Osteoblast (primary cell): ENCODE measurements around the gene SGCD. TPM values are rescaled to one million over a fixed set of nuclear protein-coding genes. Genes with fewer than 3 reads are reported as not detected.

Experiments
- DNase-seq: peaks from one replicate; pipeline ENCODE4 v3.0.0; 2011; ENCODE audit warnings: low spot score, mixed read lengths; ENCODE audit not compliant: insufficient read length; ENCODE audit errors: missing footprints
- H2AFZ ChIP-seq: 2 replicates; pipeline ENCODE4 v1.6.0; 2011; ENCODE audit warnings: mild to moderate bottlenecking, low read length
- H3K27ac ChIP-seq: 2 replicates; pipeline ENCODE4 v1.5.1; 2011; ENCODE audit warnings: mild to moderate bottlenecking, low read depth, low read length, moderate library complexity
- H3K27me3 ChIP-seq: 2 replicates; pipeline ENCODE4 v1.6.0; 2012; ENCODE audit warnings: mild to moderate bottlenecking, control low read depth, inconsistent platforms, low read length, moderate library complexity; ENCODE audit not compliant: insufficient read depth
- H3K36me3 ChIP-seq: 2 replicates; pipeline ENCODE4 v1.5.1; 2011; ENCODE audit warnings: mild to moderate bottlenecking, low read length, control low read depth, moderate library complexity; ENCODE audit not compliant: insufficient read depth
- H3K4me1 ChIP-seq: 2 replicates; pipeline ENCODE4 v1.5.1; 2011; ENCODE audit warnings: mild to moderate bottlenecking, low read length, control low read depth, moderate library complexity; ENCODE audit not compliant: insufficient read depth
- H3K4me2 ChIP-seq: 2 replicates; pipeline ENCODE4 v1.6.0; 2011; ENCODE audit warnings: mild to moderate bottlenecking, low read length; ENCODE audit not compliant: insufficient read depth
- H3K4me3 ChIP-seq: fragments of 200-600 bp; sonication (generic); 3 replicates; pipeline ENCODE4 v1.5.1; 2012; ENCODE audit warnings: mild to moderate bottlenecking, low read length, inconsistent platforms; ENCODE audit not compliant: insufficient read depth
- H3K79me2 ChIP-seq: 2 replicates; pipeline ENCODE4 v1.6.0; 2012; ENCODE audit warnings: mild to moderate bottlenecking, low read length, control low read depth, inconsistent platforms; ENCODE audit not compliant: insufficient read depth
- H3K9me3 ChIP-seq: 2 replicates; pipeline ENCODE4 v1.5.1; 2011; ENCODE audit warnings: low read depth, low read length, control low read depth
- H4K20me1 ChIP-seq: 2 replicates; pipeline ENCODE4 v1.6.0; 2012; ENCODE audit warnings: mild to moderate bottlenecking, low read length, control low read depth; ENCODE audit not compliant: insufficient read depth
- total RNA-seq: library from RNA; depleted of rRNA; stranded (reverse); fragments of >200 nt; gene quantifications from 2 replicates; pipeline ENCODE4 v1.2.3, GENCODE V29; 2012
- TF ChIP-seq, protein P1 (sequence below): IDR thresholded peaks from 2 replicates; pipeline ENCODE4 v1.5.1; 2011; ENCODE audit warnings: mild to moderate bottlenecking, low read depth, low read length, moderate library complexity; ENCODE audit errors: extremely low read depth

Gene SGCD
- total RNA-seq, 1 donor = 27.1 TPM

GRCh38 chr5:156340893-156341292 lies 13.9 kb downstream of the SGCD start:
- TF ChIP-seq, protein P1, sequence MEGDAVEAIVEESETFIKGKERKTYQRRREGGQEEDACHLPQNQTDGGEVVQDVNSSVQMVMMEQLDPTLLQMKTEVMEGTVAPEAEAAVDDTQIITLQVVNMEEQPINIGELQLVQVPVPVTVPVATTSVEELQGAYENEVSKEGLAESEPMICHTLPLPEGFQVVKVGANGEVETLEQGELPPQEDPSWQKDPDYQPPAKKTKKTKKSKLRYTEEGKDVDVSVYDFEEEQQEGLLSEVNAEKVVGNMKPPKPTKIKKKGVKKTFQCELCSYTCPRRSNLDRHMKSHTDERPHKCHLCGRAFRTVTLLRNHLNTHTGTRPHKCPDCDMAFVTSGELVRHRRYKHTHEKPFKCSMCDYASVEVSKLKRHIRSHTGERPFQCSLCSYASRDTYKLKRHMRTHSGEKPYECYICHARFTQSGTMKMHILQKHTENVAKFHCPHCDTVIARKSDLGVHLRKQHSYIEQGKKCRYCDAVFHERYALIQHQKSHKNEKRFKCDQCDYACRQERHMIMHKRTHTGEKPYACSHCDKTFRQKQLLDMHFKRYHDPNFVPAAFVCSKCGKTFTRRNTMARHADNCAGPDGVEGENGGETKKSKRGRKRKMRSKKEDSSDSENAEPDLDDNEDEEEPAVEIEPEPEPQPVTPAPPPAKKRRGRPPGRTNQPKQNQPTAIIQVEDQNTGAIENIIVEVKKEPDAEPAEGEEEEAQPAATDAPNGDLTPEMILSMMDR = no peak
- no peaks in the 10 kb centered on the region for H4K20me1 ChIP-seq
- H3K27ac ChIP-seq = no peak overlapping the region
- H3K79me2 ChIP-seq = no peaks in the 10 kb centered on the region
- H3K4me3 ChIP-seq = no peak overlapping the region
- H3K4me1 ChIP-seq = no peaks in the 10 kb centered on the region
- no peaks in the 10 kb centered on the region for H3K27me3 ChIP-seq
- peak; percentile 55 for DNase-seq
- no peaks in the 10 kb centered on the region for H3K36me3 ChIP-seq
- H2AFZ ChIP-seq = no peak overlapping the region
- H3K9me3 ChIP-seq = no peaks in the 10 kb centered on the region
- no peak overlapping the region for H3K4me2 ChIP-seq

DNA sequence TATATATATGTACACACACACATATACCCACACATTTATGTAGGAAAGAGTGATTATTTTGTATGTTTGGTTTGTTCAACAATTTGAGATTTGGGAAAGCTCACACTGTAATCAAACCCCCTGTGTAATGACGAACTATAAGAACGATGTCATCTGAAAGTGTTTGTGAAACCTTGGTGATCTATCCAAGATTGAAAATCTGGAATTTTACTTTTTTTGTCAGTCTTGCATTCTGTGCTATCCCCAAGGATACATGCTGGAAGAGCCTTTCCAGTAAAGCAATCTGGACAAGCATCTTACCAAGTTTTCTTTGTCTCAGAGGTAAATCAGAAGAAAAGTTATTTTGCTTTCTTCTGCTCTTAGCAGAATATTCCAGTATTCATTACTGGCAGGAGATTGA lies 23.3 kb downstream of the SGCD start:
- Histone ChIP-seq H3K36me3 (no peaks in the 10 kb centered on the region), H3K4me2 (no peak overlapping the region)
- DNase-seq = no peak

GRCh38 chr5:156351423-156351822 lies 24.5 kb downstream of the SGCD start:
- Histone ChIP-seq H3K27me3 (no peaks in the 10 kb centered on the region), H3K4me1 (peaks cover 3% of the 10 kb centered on the region), H3K9me3 (no peaks in the 10 kb centered on the region), H3K79me2 (no peaks in the 10 kb centered on the region), H4K20me1 (no peaks in the 10 kb centered on the region), H2AFZ (no peak overlapping the region), H3K27ac (no peak overlapping the region), H3K4me2 (no peak overlapping the region), H3K36me3 (no peaks in the 10 kb centered on the region), H3K4me3 (no peak overlapping the region)
- DNase-seq = no peak
- TF ChIP-seq, protein P1 = no peak

More for the DNA sequence above, 23.3 kb downstream of the SGCD start:
- Histone ChIP-seq H2AFZ (no peak overlapping the region), H3K27ac (no peak overlapping the region), H3K4me1 (no peaks in the 10 kb centered on the region), H3K4me3 (no peak overlapping the region), H4K20me1 (no peaks in the 10 kb centered on the region), H3K9me3 (no peaks in the 10 kb centered on the region), H3K79me2 (no peaks in the 10 kb centered on the region), H3K27me3 (no peaks in the 10 kb centered on the region)
- TF ChIP-seq, protein P1 = no peak

GRCh38 chr5:156354571-156354970 lies 27.6 kb downstream of the SGCD start:
- peaks cover 10% of the 10 kb centered on the region for H3K4me1 ChIP-seq
- DNase-seq = no peak
- no peaks in the 10 kb centered on the region for H3K79me2 ChIP-seq
- H4K20me1 ChIP-seq = no peaks in the 10 kb centered on the region
- H2AFZ ChIP-seq = no peak overlapping the region
- H3K27me3 ChIP-seq = no peaks in the 10 kb centered on the region
- H3K4me3 ChIP-seq = no peak overlapping the region
- H3K27ac ChIP-seq = no peak overlapping the region
- no peaks in the 10 kb centered on the region for H3K9me3 ChIP-seq
- H3K36me3 ChIP-seq = no peaks in the 10 kb centered on the region
- TF ChIP-seq, protein P1 = no peak
- no peak overlapping the region for H3K4me2 ChIP-seq
